Measurements from ENCODE around the gene FZD7.
A peak's percentile ranks its signal among the peaks of the same experiment; 100 is the strongest.

FZD7 gene

GRCh38 chr2:202014318-202014717 is 19.3 kb upstream of the FZD7 start:
- DNase-seq (ENCODE audit: low read depth in 2 of 2) = no peak

- DNase-seq (ENCODE audit: low read depth in 2 of 2) = no peak
Observed at GRCh38 chr2:202014759-202015211, 18.9 kb upstream of the FZD7 start.

- no peak for DNase-seq (ENCODE audit: low read depth in 2 of 2)
Observed at GRCh38 chr2:202015471-202015870, 18.2 kb upstream of the FZD7 start.

GRCh38 chr2:202016579-202017227 is 17.0 kb upstream of the FZD7 start:
- DNase-seq (ENCODE audit: low read depth in 2 of 2) = no peak

- DNase-seq (ENCODE audit: low read depth in 2 of 2) = no peak
Observed at GRCh38 chr2:202017940-202018339, 15.7 kb upstream of the FZD7 start.

GRCh38 chr2:202018950-202019349 is 14.7 kb upstream of the FZD7 start:
- no peak for DNase-seq (ENCODE audit: low read depth in 2 of 2)

- no peak for DNase-seq (ENCODE audit: low read depth in 2 of 2)
Observed at GRCh38 chr2:202019689-202020450, 13.8 kb upstream of the FZD7 start.

GRCh38 chr2:202022755-202023154 is 10.9 kb upstream of the FZD7 start:
- no peak for DNase-seq (ENCODE audit: low read depth in 2 of 2)

GRCh38 chr2:202023198-202023903 is 10.3 kb upstream of the FZD7 start:
- no peak for DNase-seq (ENCODE audit: low read depth in 2 of 2)

- no peak for DNase-seq (ENCODE audit: low read depth in 2 of 2)
Observed at GRCh38 chr2:202023904-202024266, 9.8 kb upstream of the FZD7 start.

- DNase-seq (ENCODE audit: low read depth in 2 of 2) = no peak
Observed at GRCh38 chr2:202024871-202025270, 8.8 kb upstream of the FZD7 start.

- DNase-seq (ENCODE audit: low read depth in 2 of 2) = no peak
Observed at GRCh38 chr2:202025816-202026215, 7.8 kb upstream of the FZD7 start.

- no peak for DNase-seq (ENCODE audit: low read depth in 2 of 2)
Observed at GRCh38 chr2:202026507-202026906, 7.1 kb upstream of the FZD7 start.

- no peak for DNase-seq (ENCODE audit: low read depth in 2 of 2)
Observed at GRCh38 chr2:202030691-202031090, 3.0 kb upstream of the FZD7 start.

- DNase-seq (ENCODE audit: low read depth in 2 of 2) = no peak
Observed at GRCh38 chr2:202031246-202031951, 2.3 kb upstream of the FZD7 start.

GRCh38 chr2:202032846-202033316 is 774 bp upstream of the FZD7 start:
- DNase-seq (ENCODE audit: low read depth in 2 of 2) = peak in 1 of 2 donors; percentile 1

GRCh38 chr2:202034249-202035088 is 814 bp downstream of the FZD7 start:
- peak in 1 of 2 donors; percentile 2 for DNase-seq (ENCODE audit: low read depth in 2 of 2)

- DNase-seq (ENCODE audit: low read depth in 2 of 2) = peak in 1 of 2 donors; percentile 12
Observed at GRCh38 chr2:202035089-202035940, 1.7 kb downstream of the FZD7 start.

GRCh38 chr2:202035941-202036372 is 2.3 kb downstream of the FZD7 start:
- no peak for DNase-seq (ENCODE audit: low read depth in 2 of 2)

GRCh38 chr2:202036601-202037037 is 3.0 kb downstream of the FZD7 start:
- no peak for DNase-seq (ENCODE audit: low read depth in 2 of 2)
